ENCODE data around the gene COMMD2. TPM values are rescaled to one million over a fixed set of nuclear protein-coding genes. Genes with fewer than 3 reads are reported as not detected.

Gene COMMD2
- total RNA-seq, 6 experiments from 2014 or later = 11.0 to 17.7 (median 14.0) TPM

GRCh38 chr3:149763565-149764195, 11.4 kb upstream of the COMMD2 start:
- DNase-seq = no peak
- no peak for ATAC-seq
- Histone ChIP-seq H3K27ac (no peak overlapping the region), H3K9me3 (no peaks in the 10 kb centered on the region), H3K27me3 (no peaks in the 10 kb centered on the region), H3K4me3 (no peak overlapping the region), H3K36me3 (no peaks in the 10 kb centered on the region), H3K4me1 (no peaks in the 10 kb centered on the region)
- WGBS (ENCODE audit: insufficient coverage, low coverage, low lambda C conversion rate, missing lambda C conversion rate) = 47% methylated on average over 3 of the region's 3 CpGs
- intact Hi-C loops (cut with DNase I) = no loop called here
- TF ChIP-seq POLR2A (IDR thresholded peaks at IDR 0.05) = no peak
- TF ChIP-seq, protein P1, sequence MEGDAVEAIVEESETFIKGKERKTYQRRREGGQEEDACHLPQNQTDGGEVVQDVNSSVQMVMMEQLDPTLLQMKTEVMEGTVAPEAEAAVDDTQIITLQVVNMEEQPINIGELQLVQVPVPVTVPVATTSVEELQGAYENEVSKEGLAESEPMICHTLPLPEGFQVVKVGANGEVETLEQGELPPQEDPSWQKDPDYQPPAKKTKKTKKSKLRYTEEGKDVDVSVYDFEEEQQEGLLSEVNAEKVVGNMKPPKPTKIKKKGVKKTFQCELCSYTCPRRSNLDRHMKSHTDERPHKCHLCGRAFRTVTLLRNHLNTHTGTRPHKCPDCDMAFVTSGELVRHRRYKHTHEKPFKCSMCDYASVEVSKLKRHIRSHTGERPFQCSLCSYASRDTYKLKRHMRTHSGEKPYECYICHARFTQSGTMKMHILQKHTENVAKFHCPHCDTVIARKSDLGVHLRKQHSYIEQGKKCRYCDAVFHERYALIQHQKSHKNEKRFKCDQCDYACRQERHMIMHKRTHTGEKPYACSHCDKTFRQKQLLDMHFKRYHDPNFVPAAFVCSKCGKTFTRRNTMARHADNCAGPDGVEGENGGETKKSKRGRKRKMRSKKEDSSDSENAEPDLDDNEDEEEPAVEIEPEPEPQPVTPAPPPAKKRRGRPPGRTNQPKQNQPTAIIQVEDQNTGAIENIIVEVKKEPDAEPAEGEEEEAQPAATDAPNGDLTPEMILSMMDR (IDR thresholded peaks at IDR 0.05) = no peak

GRCh38 chr3:149753717-149754116, 1.4 kb upstream of the COMMD2 start:
- Histone ChIP-seq H3K27ac (no peak overlapping the region), H3K36me3 (no peaks in the 10 kb centered on the region), H3K4me3 (no peak overlapping the region), H3K27me3 (no peaks in the 10 kb centered on the region), H3K9me3 (no peaks in the 10 kb centered on the region), H3K4me1 (peaks cover 0 to 13% (median 0%) of the 10 kb centered on the region in 4 donors)
- no peak for DNase-seq
- TF ChIP-seq, protein P1 (IDR thresholded peaks at IDR 0.05) = no peak
- no peak for TF ChIP-seq POLR2A (IDR thresholded peaks at IDR 0.05)
- intact Hi-C loops (cut with DNase I) = no loop called here
- no peak for ATAC-seq

GRCh38 chr3:149752788-149753136, 473 bp upstream of the COMMD2 start:
- peak overlapping the region in 2 of 3 donors; percentile 32 to 39 for H3K27ac ChIP-seq
- H3K9me3 ChIP-seq = no peaks in the 10 kb centered on the region
- intact Hi-C loops (cut with DNase I) = no loop called here
- H3K27me3 ChIP-seq = no peaks in the 10 kb centered on the region
- no peak for DNase-seq
- ATAC-seq = no peak
- peaks cover 0 to 13% (median 0%) of the 10 kb centered on the region in 4 donors for H3K4me1 ChIP-seq
- TF ChIP-seq, protein P1 (IDR thresholded peaks at IDR 0.05) = no peak
- no peak for TF ChIP-seq POLR2A (IDR thresholded peaks at IDR 0.05)
- H3K36me3 ChIP-seq = peaks cover 0 to 7% (median 0%) of the 10 kb centered on the region in 4 donors
- H3K4me3 ChIP-seq = peak overlapping the region; percentile 60 to 75 (median 73)

DNA sequence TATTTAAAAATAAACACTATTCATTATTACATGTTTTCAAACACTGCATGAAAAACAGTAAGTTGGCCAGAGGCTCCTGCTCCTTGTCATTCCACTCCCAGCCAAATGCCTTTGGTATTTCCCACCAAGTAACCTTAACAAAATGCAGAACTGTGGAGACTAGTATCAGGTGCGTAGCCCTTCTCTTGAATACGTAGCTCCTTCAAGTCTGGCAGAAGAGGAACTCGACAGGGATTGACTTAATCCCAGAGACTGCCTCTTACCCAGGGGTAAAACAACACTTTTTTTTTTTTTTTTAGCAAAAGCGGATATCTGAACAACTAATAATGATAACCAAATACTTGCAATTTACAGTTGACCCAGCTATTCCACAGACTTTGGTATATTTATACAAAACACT, 738 bp downstream of the COMMD2 start:
- no peaks in the 10 kb centered on the region for H3K27me3 ChIP-seq
- peaks cover 0 to 13% (median 0%) of the 10 kb centered on the region in 4 donors for H3K36me3 ChIP-seq
- no peak for ATAC-seq
- H3K27ac ChIP-seq = peak overlapping the region in 1 of 3 donors; percentile 39
- intact Hi-C loops (cut with DNase I) = no loop called here
- 23% methylated on average over 4 of the region's 4 CpGs for WGBS (ENCODE audit: insufficient coverage, low coverage, low lambda C conversion rate, missing lambda C conversion rate)
- no peak for DNase-seq
- peaks cover 0 to 13% (median 0%) of the 10 kb centered on the region in 4 donors for H3K4me1 ChIP-seq
- H3K9me3 ChIP-seq = no peaks in the 10 kb centered on the region
- no peak for TF ChIP-seq POLR2A (IDR thresholded peaks at IDR 0.05)
- TF ChIP-seq, protein P1 (IDR thresholded peaks at IDR 0.05) = no peak
- peak overlapping the region; percentile 60 to 75 (median 73) for H3K4me3 ChIP-seq

- DNase-seq (no peak), ATAC-seq (no peak)
- H3K27ac ChIP-seq = no peak overlapping the region
- no peak overlapping the region for H3K4me3 ChIP-seq
- no peaks in the 10 kb centered on the region for H3K9me3 ChIP-seq
- intact Hi-C loops (cut with DNase I) = no loop called here
- no peaks in the 10 kb centered on the region for H3K27me3 ChIP-seq
- H3K36me3 ChIP-seq = peaks cover 0 to 38% (median 1%) of the 10 kb centered on the region in 4 donors
- WGBS (ENCODE audit: insufficient coverage, low coverage, low lambda C conversion rate, missing lambda C conversion rate) = 97% methylated on average over 3 of the region's 3 CpGs
- TF ChIP-seq POLR2A (IDR thresholded peaks at IDR 0.05) = no peak
- TF ChIP-seq, protein P1 (IDR thresholded peaks at IDR 0.05) = no peak
- H3K4me1 ChIP-seq = no peaks in the 10 kb centered on the region
These were observed 7.7 kb downstream of the COMMD2 start for GRCh38 chr3:149744606-149745005.

All from right lobe of liver (tissue), 6 donors.